ENCODE results near the gene GMEB1.

- TF ChIP-seq EZH2 (IDR thresholded peaks at IDR 0.05; ENCODE audit: insufficient read depth, poor library complexity, severe bottlenecking) (no peak), EZH2phosphoT487 (IDR thresholded peaks at IDR 0.05; ENCODE audit: insufficient read depth, low read depth) (no peak)
These were observed 98.1 kb downstream of the GMEB1 start for GRCh38 chr1:28766532-28767183.
